Measurements from ENCODE around the gene ABCC2.

ABCC2 gene

DNA sequence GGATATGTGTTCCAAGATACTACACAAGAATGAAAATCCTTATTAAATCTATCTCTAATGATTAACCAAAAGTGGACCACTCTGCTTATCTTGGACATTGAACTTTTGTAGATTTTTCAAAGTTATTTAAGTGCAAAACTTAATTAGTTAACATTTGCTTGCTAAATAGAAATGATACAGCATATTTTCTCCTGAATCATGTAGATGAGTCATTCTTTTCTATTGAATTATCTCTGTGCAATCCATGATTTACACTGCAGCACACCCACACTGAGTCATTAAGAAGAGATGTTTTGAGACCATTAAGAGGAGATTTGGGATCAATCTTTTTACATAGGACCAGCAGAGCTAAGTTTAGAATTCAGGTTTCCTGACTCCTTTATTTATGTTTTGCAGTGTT is 6.6 kb upstream of the ABCC2 start:
- peak; percentile 72 for DNase-seq

DNA sequence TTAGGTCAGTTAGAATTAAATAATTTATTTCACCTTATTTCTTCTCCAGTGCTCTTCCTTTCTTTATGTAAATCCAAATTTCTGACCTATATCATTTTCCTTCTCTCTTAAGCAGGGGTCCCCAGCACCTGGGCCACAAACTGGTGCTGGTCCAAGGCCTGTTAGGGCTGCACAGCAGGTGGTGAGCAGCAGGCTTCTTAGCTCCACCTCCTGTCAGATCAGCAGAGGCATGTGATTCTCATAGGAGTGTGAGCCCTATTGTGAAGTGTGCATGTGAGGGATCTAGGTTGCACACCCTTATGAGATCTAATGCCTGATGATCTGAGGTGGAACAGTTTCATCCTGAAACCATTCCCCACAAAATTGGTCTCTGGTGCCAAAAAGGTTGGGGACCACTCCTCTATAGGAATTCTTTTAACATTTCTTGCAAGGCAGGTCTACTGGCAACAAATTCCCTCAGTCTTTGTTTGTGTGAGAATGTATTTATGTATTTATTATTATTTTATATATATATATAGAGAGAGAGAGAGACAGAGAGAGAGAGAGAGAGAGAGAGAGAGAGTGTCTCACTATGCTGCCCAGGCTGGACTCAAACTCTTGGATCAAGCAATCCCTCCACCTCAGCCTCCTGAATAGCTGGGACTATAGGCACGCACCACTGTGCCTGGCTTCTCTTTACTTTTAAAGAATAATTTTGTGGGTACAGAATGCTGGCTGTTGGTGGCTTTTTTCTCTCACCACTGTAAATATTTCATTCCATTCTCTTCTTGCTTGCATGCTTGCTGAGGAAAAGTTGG is 4.3 kb upstream of the ABCC2 start:
- peak; percentile 45 for DNase-seq

DNA sequence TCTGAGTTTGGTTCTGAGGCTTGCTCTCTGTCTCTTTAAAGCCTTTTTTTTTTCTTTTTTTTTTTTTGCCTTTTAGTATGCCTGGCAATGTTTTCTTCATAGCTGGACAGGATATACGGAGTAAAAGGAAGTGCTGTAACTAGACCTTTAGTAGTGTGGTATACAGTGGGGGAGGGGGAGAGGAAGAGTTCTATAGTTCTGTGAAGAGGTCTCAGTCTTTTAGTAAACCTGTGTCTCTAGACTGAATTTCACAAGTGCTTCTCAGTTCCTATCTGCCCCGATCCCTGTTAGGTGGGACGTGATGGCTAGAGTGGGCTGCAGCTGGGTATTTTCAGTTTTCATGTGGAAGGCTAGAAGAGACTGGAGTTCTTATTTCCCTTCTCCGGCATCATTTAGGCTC is 3.1 kb upstream of the ABCC2 start:
- peak; percentile 80 for DNase-seq

DNA sequence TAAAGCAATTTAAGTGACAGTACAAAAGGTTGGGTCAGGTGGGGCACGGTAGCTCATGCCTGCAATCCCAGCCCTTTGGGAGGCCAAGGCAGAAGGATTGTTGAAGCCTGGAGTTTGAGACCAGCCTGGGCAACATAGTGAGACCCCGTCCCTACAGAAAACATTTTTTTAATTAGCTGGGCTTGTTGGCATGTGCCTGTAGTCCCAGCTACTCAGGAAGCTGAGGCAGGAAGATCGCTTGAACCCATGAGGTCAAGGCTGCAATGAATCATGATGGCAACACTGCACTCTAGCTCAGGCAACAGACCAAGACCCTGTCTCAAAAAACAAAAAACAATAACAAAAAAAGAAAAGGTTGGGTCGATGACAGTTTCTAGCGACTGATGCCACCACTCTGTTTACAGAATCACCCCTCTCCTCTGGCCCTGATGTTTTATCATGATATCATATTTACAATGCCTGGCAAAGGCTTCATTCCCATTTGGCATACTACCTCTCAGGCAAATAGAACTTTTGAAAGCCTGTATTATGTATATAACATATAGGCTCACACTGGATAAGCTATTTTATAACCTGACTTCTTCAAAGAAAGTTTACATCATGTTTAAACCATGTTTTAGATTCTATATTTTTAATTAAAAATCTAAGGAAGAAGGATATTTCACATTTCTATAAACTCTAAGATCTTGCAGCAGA is 558 bp upstream of the ABCC2 start:
- no peak for DNase-seq

DNA sequence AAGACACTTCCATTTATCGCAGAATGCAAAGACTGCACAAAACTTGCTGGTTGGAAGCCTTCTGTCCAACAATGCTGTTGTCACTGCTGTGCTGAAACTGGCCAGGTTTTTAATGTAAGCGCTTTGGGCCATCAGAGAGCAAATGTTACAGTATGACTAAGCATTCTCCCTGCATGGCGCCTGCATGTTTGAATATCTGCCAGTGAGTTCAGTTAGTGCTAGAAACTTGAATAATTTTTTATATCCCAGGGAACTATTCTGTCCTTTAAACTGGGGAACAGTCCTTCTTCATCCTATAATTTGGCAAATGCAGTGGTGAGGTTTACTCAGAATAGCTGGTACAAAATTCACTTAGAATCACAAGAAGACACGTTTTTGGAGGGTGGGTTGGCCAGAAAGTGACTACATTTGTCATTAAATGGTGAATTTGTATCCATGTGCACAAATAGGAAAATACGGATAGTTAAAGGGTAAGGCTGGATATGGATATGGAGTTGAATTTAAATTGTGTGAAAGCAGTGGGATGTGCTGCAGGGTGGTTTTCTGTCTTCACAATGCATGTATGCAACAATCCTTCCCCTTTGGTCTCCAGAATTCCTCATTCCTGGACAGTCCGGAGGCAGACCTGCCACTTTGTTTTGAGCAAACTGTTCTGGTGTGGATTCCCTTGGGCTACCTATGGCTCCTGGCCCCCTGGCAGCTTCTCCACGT is 1.7 kb downstream of the ABCC2 start:
- peak; percentile 35 for DNase-seq

- no peak for DNase-seq
Measured at GRCh38 chr10:99784727-99785441, 2.4 kb downstream of the ABCC2 start.

DNA sequence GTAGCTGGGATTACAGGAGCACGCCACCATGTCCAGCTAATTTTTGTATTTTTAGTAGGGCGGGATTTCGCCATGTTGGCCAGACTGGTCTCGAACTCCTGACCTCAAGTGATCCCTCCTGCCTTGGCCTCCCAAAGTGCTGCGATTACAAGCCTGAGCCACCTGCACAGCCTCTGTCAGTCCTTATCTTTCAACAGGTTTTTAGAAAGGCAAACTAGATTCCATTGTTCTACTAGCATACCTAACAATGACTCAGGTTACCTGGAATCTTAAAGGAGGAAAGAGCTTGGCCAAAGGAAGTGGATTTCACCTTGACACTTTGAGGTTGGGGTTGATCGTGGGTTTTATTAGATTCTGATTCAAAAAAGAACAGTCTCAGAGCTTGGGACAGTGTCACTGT is 3.2 kb downstream of the ABCC2 start:
- no peak for DNase-seq

- DNase-seq = no peak
Measured at GRCh38 chr10:99787311-99787710, 4.9 kb downstream of the ABCC2 start.

- no peak for DNase-seq
Measured at GRCh38 chr10:99787782-99788445, 5.5 kb downstream of the ABCC2 start.

GRCh38 chr10:99788598-99789256 is 6.3 kb downstream of the ABCC2 start:
- DNase-seq = no peak

- no peak for DNase-seq
Measured at GRCh38 chr10:99791831-99792230, 9.4 kb downstream of the ABCC2 start.

GRCh38 chr10:99793819-99794218 is 11.4 kb downstream of the ABCC2 start:
- no peak for DNase-seq

- DNase-seq = no peak
Measured at GRCh38 chr10:99796928-99797327, 14.5 kb downstream of the ABCC2 start.

DNA sequence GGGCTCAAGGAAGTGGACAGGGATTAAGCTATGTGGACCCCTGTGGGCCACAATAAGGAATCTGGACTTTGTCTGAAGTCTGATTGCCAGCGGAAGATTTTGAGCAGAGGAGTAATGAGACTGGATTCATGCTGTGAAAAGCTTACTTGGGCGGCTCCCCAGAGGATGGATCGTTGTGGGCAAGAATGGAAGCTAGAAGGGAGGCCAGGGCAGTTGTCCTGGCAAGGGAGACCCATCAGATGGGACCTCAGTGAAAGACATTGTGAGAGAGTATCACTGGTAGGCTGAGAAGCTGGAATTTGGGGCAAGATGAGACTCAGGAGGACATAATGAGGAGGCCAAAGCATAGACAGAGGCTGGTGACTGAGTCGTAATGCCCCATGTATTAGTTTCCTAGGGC is 15.6 kb downstream of the ABCC2 start:
- DNase-seq = no peak

GRCh38 chr10:99798920-99799319 is 16.5 kb downstream of the ABCC2 start:
- no peak for DNase-seq

- no peak for DNase-seq
Measured at GRCh38 chr10:99799613-99800012, 17.2 kb downstream of the ABCC2 start.

DNA sequence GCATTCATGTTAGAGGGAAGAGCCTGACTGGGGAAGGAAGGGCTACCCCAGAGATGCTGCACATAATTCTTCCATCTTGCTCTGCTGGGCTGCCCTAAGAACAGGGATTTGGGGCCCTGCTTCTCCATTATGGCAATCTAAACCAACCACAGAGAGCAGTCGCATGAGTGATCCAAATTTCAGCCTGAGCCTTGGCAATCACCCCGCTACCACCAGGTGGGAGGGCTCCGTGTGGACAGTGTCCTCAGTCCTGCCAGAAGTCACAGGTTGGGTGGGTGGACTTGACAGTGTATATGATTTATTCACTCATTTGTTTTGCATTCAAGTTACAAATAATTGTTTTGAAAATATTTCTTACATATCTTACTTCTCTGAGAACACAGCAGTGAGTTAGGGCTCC is 22.0 kb downstream of the ABCC2 start:
- DNase-seq = no peak

- DNase-seq = no peak
Measured at GRCh38 chr10:99805190-99805589, 22.8 kb downstream of the ABCC2 start.

DNA sequence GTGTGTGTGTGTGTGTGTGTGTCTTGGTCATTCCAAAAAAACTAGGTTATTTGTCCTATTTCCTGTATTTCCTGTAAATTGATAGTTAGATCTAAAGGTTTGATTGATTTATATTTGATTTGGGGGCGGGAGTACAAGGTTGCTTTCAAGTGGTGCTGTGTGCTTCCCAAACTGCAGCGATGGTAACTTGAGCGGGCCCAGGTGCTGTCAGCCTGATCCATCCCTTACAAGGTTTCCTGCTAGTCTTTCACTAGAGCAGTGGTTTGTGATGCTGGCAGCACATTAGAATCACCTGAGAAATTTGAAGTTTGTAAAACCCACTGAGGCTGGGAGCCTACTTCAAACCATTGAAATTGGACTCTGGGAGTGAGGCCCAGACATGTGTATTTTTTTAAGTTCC is 23.7 kb downstream of the ABCC2 start:
- DNase-seq = no peak

- DNase-seq = no peak
Measured at GRCh38 chr10:99807786-99808185, 25.3 kb downstream of the ABCC2 start.

- DNase-seq = no peak
Measured at GRCh38 chr10:99808270-99808669, 25.8 kb downstream of the ABCC2 start.

GRCh38 chr10:99809481-99809880 is 27.0 kb downstream of the ABCC2 start:
- DNase-seq = no peak

Measured in hematopoietic multipotent progenitor cell treated with erythropoietin and hydrocortisone succinate and interleukin-3 and kit ligand, for 4 days (in vitro differentiated cells).